PFSK-1 (cell line): ENCODE data around the gene HOXB6.

ENCODE experiments used
- FOXP2 ChIP-seq: optimal IDR thresholded peaks from 2 replicates; pipeline ENCODE3; 2011; ENCODE audit warnings: borderline replicate concordance, control low read depth, inconsistent platforms; ENCODE audit not compliant: insufficient read depth; ENCODE audit errors: extremely low read length, extremely low read depth
- POLR2AphosphoS5 ChIP-seq: IDR thresholded peaks from 2 replicates; pipeline ENCODE4 v1.6.1; 2012; ENCODE audit warnings: low read depth, mild to moderate bottlenecking, control low read depth, low read length, moderate library complexity
- SIN3A ChIP-seq: IDR thresholded peaks from 2 replicates; pipeline ENCODE4 v1.6.1; 2012; ENCODE audit warnings: mild to moderate bottlenecking, low read length, moderate library complexity, borderline replicate concordance; ENCODE audit not compliant: insufficient read depth
- TAF1 ChIP-seq: IDR thresholded peaks from 2 replicates; pipeline ENCODE4 v1.6.1; 2012; ENCODE audit warnings: low read length, control low read depth, borderline replicate concordance; ENCODE audit not compliant: insufficient read depth
- TF ChIP-seq, protein P1 (sequence below), 2 experiments: IDR thresholded peaks; 2 replicates each; pipeline versions ENCODE4 v1.6.1 to v1.8.0; 2011 to 2012; ENCODE audit warnings: low read depth in 2 of 2, low read length in 2 of 2, control low read depth in 1 of 2, inconsistent platforms in 1 of 2, mild to moderate bottlenecking in 1 of 2, moderate library complexity in 1 of 2; ENCODE audit not compliant: insufficient read depth in 1 of 2

HOXB6 gene

DNA sequence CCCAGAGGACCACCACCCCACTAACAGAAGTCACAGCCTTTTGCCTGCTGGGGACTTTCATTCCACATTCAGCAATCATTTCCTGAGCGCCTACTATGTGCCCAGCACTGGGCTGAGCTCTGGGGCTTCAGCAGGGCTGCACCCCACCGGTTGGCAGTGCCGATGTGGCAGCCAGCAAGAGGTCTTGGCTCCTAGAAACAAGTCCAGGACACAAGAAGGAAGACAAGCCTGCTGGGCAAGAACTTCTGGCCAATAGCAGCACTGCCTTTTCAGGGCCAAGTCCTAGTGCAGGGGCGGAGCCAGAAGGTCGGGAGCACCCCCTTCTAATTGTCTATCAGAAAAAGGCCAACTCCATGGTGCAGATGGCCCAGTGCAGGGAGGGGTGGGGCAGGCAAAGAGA lies 34.4 kb upstream of the HOXB6 start:
- no peak for TF ChIP-seq POLR2AphosphoS5
- no peak for TF ChIP-seq FOXP2

DNA sequence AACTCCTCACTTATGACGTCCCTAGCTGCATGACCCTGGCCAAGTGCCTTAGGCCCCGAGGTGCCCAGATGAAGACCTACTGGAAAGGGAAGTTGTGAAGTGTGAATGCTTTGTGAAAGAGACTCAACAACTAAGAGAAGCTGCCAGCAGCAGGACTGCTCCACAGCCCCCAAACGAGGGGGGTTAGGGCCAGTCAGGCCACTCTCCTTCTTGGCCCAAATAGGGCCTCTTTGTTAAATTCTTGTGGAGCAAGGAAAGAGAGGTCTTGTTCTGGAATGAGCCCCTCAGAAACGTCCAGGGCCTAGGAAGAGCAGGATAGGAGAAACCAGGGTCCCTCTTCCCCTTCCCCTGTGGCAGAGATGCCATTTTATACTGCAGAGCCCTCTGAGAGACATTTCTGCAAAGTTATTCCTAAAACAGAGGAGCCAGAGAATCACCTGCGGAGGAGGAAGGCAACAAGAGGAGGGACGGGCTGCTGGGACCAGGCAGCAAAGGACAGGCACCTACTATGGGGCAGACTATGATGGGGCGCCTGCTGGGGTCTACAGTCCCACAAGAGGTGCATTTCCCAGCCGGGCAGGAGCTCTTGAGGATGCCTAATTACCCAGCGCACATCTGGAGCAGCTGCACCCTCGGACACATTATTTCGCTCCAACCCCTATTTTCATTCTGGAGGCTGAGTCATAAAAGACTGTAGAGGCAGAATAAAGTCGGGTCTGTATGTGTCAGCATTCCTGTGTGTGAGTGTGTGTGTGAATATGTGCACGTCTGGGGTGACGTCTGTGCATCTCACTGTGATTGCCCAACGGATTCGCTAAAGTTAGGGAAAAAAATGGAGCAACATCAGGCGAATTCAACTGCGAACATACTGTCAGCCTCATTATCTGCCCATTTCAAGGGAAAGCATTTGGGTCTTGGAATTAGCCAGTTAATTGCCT lies 32.8 kb upstream of the HOXB6 start:
- no peak for TF ChIP-seq FOXP2
- TF ChIP-seq POLR2AphosphoS5 = no peak
- TF ChIP-seq TAF1 = no peak
- TF ChIP-seq, protein P1, sequence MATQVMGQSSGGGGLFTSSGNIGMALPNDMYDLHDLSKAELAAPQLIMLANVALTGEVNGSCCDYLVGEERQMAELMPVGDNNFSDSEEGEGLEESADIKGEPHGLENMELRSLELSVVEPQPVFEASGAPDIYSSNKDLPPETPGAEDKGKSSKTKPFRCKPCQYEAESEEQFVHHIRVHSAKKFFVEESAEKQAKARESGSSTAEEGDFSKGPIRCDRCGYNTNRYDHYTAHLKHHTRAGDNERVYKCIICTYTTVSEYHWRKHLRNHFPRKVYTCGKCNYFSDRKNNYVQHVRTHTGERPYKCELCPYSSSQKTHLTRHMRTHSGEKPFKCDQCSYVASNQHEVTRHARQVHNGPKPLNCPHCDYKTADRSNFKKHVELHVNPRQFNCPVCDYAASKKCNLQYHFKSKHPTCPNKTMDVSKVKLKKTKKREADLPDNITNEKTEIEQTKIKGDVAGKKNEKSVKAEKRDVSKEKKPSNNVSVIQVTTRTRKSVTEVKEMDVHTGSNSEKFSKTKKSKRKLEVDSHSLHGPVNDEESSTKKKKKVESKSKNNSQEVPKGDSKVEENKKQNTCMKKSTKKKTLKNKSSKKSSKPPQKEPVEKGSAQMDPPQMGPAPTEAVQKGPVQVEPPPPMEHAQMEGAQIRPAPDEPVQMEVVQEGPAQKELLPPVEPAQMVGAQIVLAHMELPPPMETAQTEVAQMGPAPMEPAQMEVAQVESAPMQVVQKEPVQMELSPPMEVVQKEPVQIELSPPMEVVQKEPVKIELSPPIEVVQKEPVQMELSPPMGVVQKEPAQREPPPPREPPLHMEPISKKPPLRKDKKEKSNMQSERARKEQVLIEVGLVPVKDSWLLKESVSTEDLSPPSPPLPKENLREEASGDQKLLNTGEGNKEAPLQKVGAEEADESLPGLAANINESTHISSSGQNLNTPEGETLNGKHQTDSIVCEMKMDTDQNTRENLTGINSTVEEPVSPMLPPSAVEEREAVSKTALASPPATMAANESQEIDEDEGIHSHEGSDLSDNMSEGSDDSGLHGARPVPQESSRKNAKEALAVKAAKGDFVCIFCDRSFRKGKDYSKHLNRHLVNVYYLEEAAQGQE (IDR thresholded peaks at IDR 0.05; ENCODE audit: insufficient read depth in 1 of 2, low read depth in 2 of 2, low read length in 2 of 2) = no peak
- TF ChIP-seq SIN3A = no peak

DNA sequence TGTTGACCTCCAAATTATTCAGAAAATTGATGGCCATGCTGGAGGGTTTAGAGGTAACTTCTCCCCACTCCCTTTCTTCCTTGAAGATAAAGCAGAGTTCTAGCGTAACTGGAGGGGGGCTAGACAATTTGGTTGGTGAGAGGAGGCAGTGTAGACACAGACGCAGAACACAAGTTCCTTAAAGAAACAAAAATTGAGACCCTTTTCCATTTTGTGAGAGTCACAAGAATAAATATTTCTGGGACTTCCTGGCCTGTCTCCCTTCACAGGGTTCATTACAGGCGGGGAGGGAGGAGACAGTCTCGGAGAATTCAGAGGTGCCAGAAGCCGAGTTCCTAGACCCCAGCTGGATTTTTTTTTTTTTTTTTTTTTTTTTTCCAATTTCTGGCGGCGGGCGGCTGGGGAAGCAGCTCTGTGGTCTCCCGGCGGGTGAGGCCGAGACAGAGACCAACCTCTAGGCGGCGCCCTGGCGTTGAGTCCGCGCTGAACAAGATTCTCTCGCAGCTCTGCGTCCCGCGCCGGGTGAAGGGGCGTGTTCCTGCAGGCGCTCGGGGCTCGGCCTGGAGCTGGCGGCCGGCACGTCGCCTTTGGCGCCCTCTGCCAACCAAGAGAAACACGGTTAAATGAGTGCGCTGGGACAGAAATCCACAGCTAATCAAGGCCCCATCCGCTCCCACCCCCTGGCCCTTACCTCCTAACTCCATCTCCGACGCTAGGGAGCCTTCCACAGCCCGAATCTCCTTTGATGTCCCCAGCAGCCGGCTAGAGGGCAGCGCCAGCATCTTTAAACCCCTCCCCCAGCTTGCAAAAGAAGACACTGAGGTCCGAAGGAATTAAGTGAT lies 31.6 kb upstream of the HOXB6 start:
- TF ChIP-seq TAF1 = no peak
- no peak for TF ChIP-seq POLR2AphosphoS5
- TF ChIP-seq SIN3A = no peak
- TF ChIP-seq FOXP2 = no peak
- TF ChIP-seq, protein P1 (IDR thresholded peaks at IDR 0.05; ENCODE audit: insufficient read depth in 1 of 2, low read depth in 2 of 2, low read length in 2 of 2) = no peak

DNA sequence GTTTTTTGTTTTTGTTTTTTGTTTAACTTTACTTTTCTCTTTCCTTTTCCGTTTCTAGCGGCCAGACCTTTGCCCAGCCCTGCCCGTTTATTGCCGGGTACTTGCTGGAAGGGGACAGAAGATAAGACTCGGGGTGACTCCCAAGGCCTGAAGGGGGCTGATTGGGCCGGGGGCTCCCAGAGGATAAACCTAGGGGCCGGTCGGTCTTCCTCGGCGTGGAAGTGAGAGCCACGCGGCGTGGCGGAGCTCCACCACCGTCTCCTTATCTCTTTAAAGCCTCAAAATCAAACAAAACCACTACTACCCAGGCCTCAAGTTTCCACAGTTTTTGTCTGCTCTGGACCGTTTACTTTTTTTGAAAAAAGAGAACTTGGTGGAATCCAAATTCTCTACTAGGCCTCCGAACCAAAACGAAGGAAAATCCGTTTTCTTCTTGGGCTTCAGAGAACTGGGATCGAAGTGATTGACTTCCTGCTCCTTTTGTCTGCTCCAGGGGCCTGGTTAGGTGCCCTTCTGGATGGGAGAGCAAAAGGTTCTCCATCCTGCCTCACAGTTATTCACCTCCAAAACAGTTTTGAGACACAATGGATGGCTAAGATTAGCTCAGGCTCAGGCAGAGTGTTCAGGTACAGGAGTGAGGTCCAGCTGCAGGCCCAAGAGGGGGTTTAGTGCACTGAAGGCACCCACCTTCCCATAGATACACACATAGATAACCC lies 29.9 kb upstream of the HOXB6 start:
- no peak for TF ChIP-seq SIN3A
- no peak for TF ChIP-seq FOXP2
- TF ChIP-seq TAF1 = no peak

DNA sequence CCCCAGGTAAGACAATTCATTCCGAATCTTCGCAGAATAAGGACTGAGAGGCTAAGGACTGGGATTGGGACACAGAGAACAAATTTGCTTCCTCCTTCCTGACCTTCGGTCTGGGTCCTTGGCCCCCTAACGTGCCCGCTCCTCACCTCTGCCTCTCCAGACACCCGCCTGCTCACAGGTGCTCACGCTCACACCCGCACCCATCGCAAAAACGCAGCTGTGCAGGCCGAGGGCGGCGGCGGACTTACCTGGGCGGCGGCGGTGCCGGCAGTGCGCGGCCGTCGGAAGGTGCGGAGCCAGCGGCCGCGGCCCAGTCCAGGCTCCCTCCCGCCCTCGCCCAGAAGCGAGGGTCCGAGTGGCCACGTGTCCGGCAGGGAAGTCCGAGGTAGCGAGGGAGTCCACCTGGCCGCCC lies 28.5 kb upstream of the HOXB6 start:
- TF ChIP-seq, protein P1 (IDR thresholded peaks at IDR 0.05; ENCODE audit: insufficient read depth in 1 of 2, low read depth in 2 of 2, low read length in 2 of 2) = no peak
- TF ChIP-seq FOXP2 (no peak), SIN3A (no peak), POLR2AphosphoS5 (no peak), TAF1 (no peak)
